ENCODE measurements around the gene SH3D19. TPM values are rescaled to one million over a fixed set of nuclear protein-coding genes. Genes with fewer than 3 reads are reported as not detected.
"Not testable (repeated sequence)": the region's sequence is repeated elsewhere in the genome, so short reads cannot be mapped to it uniquely, and the experiment has no call there.

Gene SH3D19
- polyA plus RNA-seq, 3 donors: not detected

DNA sequence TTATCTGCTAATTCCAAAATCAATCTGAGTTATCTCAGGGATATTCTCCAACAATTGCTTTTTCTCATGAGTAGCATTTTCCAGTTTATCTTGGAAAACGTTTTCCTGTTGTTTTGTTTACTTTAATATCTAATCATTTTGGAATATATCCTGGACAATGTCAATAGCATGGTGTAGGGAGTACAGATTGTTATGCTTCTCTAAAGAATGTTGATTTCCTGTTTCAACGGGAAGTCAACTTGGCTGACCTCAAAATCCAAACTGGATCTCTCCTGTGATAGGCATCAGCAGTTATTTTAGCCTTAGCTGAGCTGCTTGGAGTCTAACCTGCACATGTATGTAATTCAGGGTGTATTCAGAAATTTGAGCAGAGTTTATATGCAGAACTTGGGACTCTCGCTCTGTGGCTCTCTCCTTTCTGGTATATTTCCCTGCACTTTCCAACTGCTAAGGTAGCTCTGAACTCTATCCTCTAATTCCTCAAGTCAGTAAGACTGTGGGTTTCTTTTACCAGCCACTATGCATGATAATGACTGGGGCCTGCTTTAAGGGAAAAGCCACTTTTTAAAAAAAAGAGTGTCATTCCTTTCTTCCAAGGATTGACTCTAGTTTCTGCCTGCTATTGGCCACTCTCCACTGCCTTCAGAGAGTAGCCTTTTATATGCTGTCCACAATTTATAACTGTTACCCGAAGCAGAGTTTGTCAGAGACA is 40.7 kb downstream of the SH3D19 start:
- Histone ChIP-seq H3K79me2 (ENCODE audit: insufficient read depth, low read length) (no peaks in the 10 kb centered on the region), H3K4me1 (ENCODE audit: control insufficient read depth in 1 of 2, insufficient read depth in 2 of 2, low read length in 2 of 2) (no peaks in the 10 kb centered on the region), H3K9me3 (replicated peaks in 1 of 2; ENCODE audit: control insufficient read depth in 1 of 2, insufficient read depth in 1 of 2, low read length in 2 of 2) (no peaks in the 10 kb centered on the region), H3K4me3 (replicated peaks in 1 of 3; ENCODE audit: low read depth in 2 of 3, low read length in 3 of 3) (no peak overlapping the region), H3K9ac (ENCODE audit: insufficient read depth, low read length, poor library complexity, severe bottlenecking) (no peak overlapping the region), H3K27me3 (ENCODE audit: control insufficient read depth in 2 of 2, insufficient read depth in 2 of 2, low read length in 2 of 2) (no peaks in the 10 kb centered on the region), H3K4me2 (replicated peaks; ENCODE audit: extremely low read depth, low read length, poor library complexity, severe bottlenecking) (no peak overlapping the region), H3K36me3 (replicated peaks in 1 of 2; ENCODE audit: control insufficient read depth in 1 of 2, insufficient read depth in 2 of 2, low read length in 2 of 2) (no peaks in the 10 kb centered on the region), H4K20me1 (ENCODE audit: insufficient read depth, low read length) (no peaks in the 10 kb centered on the region), H2AFZ (ENCODE audit: insufficient read depth, low read depth, low read length, poor library complexity, severe bottlenecking) (no peak overlapping the region), H3K27ac (ENCODE audit: low read depth in 1 of 2, low read length in 2 of 2) (no peak overlapping the region)
- H3K36me3 Mint-ChIP-seq: no peaks in the 10 kb centered on the region
- WGBS (ENCODE audit: insufficient coverage): no CpG with 5 or more reads among the region's 4 CpGs
- no peak overlapping the region for H3K4me3 Mint-ChIP-seq
- intact Hi-C loops (cut with micrococcal nuclease): no loop called here
- TF ChIP-seq, protein P1, sequence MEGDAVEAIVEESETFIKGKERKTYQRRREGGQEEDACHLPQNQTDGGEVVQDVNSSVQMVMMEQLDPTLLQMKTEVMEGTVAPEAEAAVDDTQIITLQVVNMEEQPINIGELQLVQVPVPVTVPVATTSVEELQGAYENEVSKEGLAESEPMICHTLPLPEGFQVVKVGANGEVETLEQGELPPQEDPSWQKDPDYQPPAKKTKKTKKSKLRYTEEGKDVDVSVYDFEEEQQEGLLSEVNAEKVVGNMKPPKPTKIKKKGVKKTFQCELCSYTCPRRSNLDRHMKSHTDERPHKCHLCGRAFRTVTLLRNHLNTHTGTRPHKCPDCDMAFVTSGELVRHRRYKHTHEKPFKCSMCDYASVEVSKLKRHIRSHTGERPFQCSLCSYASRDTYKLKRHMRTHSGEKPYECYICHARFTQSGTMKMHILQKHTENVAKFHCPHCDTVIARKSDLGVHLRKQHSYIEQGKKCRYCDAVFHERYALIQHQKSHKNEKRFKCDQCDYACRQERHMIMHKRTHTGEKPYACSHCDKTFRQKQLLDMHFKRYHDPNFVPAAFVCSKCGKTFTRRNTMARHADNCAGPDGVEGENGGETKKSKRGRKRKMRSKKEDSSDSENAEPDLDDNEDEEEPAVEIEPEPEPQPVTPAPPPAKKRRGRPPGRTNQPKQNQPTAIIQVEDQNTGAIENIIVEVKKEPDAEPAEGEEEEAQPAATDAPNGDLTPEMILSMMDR (IDR thresholded peaks at IDR 0.05): no peak
- H3K27me3 Mint-ChIP-seq (ENCODE audit: low read depth in 3 of 3): peaks cover 2 to 5% (median 4%) of the 10 kb centered on the region in 3 donors
- H3K4me1 Mint-ChIP-seq: no peaks in the 10 kb centered on the region
- H3K27ac Mint-ChIP-seq: no peak overlapping the region
- DNase-seq: no peak
- peaks cover 0 to 7% (median 5%) of the 10 kb centered on the region in 7 donors for H3K9me3 Mint-ChIP-seq

DNA sequence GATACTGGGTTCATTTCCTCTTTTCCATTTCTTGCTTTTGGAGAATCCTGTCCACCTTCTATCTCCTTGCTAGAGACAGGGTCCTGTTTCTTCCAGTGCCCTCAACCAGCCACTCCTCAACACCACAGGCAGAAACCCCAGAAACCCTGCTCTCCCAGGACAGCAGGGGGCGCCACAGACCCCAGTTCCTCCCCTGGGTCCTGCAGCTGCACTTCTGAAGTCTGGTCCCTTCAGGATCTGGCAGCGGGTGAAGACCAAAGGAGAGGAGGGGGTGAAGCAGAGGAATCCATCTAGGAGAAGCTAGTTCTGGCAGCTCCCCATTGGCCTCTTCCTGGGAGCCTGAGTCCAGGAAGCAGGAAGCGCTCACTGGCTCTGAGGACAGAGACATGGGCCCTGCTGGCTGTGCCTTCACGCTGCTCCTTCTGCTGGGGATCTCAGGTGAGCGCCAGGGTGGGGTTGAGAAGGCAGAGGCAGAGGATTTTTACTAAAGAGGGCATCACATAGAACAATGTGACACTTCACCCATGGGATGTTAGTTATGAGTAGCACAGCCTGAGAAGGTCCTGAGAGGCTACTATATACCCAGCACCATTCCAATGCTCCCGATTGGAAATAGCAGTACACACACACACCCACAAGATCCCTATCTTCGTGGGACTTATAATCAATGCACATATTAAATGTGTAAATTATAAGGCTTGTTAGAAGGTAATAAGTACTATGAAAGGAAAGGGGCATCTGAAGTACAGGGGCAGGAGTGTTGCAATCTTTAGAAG is 48.4 kb downstream of the SH3D19 start, which contains the start of gene PRSS48:
Gene PRSS48 (plus strand): TSS at position 375 of the 776 bp plus-strand sequence. CDS start 12 bp downstream, at position 387.
- no peaks in the 10 kb centered on the region for H3K4me1 Mint-ChIP-seq
- Histone ChIP-seq H3K79me2 (ENCODE audit: insufficient read depth, low read length) (no peaks in the 10 kb centered on the region), H3K27ac (ENCODE audit: low read depth in 1 of 2, low read length in 2 of 2) (no peak within 1 kb of the TSS), H3K27me3 (ENCODE audit: control insufficient read depth in 2 of 2, insufficient read depth in 2 of 2, low read length in 2 of 2) (no peaks in the 10 kb centered on the region), H3K4me3 (replicated peaks in 1 of 3; ENCODE audit: low read depth in 2 of 3, low read length in 3 of 3) (no peak within 1 kb of the TSS), H2AFZ (ENCODE audit: insufficient read depth, low read depth, low read length, poor library complexity, severe bottlenecking) (no peak within 1 kb of the TSS), H3K4me2 (replicated peaks; ENCODE audit: extremely low read depth, low read length, poor library complexity, severe bottlenecking) (no peak within 1 kb of the TSS), H3K36me3 (replicated peaks in 1 of 2; ENCODE audit: control insufficient read depth in 1 of 2, insufficient read depth in 2 of 2, low read length in 2 of 2) (no peaks in the 10 kb centered on the region), H3K9me3 (replicated peaks in 1 of 2; ENCODE audit: control insufficient read depth in 1 of 2, insufficient read depth in 1 of 2, low read length in 2 of 2) (no peaks in the 10 kb centered on the region), H3K9ac (ENCODE audit: insufficient read depth, low read length, poor library complexity, severe bottlenecking) (no peak within 1 kb of the TSS), H4K20me1 (ENCODE audit: insufficient read depth, low read length) (no peaks in the 10 kb centered on the region), H3K4me1 (ENCODE audit: control insufficient read depth in 1 of 2, insufficient read depth in 2 of 2, low read length in 2 of 2) (no peaks in the 10 kb centered on the region)
- H3K27ac Mint-ChIP-seq: peak within 1 kb of the TSS in 1 of 7 donors; percentile 7
- intact Hi-C loops (cut with micrococcal nuclease): no loop called here
- H3K36me3 Mint-ChIP-seq: no peaks in the 10 kb centered on the region
- TF ChIP-seq, protein P1 (IDR thresholded peaks at IDR 0.05): peak; percentile 43
- no peak within 1 kb of the TSS for H3K4me3 Mint-ChIP-seq
- H3K27me3 Mint-ChIP-seq (ENCODE audit: low read depth in 3 of 3): peaks cover 3 to 7% (median 5%) of the 10 kb centered on the region in 3 donors
- H3K9me3 Mint-ChIP-seq: no peaks in the 10 kb centered on the region
- no peak for DNase-seq
- 100% methylated on average over 1 of the region's 7 CpGs for WGBS (ENCODE audit: insufficient coverage)

DNA sequence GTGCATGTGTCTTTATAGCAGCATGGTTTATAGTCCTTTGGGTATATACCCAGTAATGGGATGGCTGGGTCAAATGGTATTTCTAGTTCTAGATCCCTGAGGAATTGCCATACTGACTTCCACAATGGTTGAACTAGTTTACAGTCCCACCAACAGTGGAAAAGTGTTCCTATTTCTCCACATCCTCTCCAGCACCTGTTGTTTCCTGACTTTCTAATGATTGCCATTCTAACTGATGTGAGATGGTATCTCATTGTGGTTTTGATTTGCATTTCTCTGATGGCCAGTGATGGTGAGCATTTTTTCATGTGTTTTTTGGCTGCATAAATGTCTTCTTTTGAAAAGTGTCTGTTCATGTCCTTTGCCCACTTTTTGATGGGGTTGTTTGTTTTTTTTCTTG is 56.5 kb downstream of the SH3D19 start:
- H3K27ac Mint-ChIP-seq; H4K20me1 ChIP-seq (ENCODE audit: insufficient read depth, low read length); H3K36me3 ChIP-seq (replicated peaks in 1 of 2; ENCODE audit: control insufficient read depth in 1 of 2, insufficient read depth in 2 of 2, low read length in 2 of 2); H3K9ac ChIP-seq (ENCODE audit: insufficient read depth, low read length, poor library complexity, severe bottlenecking); DNase-seq; H3K4me1 ChIP-seq (ENCODE audit: control insufficient read depth in 1 of 2, insufficient read depth in 2 of 2, low read length in 2 of 2); H3K4me2 ChIP-seq (replicated peaks; ENCODE audit: extremely low read depth, low read length, poor library complexity, severe bottlenecking); H3K4me3 Mint-ChIP-seq; H3K9me3 Mint-ChIP-seq; H3K27ac ChIP-seq (ENCODE audit: low read depth in 1 of 2, low read length in 2 of 2); H3K4me3 ChIP-seq (replicated peaks in 1 of 3; ENCODE audit: low read depth in 2 of 3, low read length in 3 of 3); H3K27me3 Mint-ChIP-seq (ENCODE audit: low read depth in 3 of 3); H3K79me2 ChIP-seq (ENCODE audit: insufficient read depth, low read length); H3K9me3 ChIP-seq (replicated peaks in 1 of 2; ENCODE audit: control insufficient read depth in 1 of 2, insufficient read depth in 1 of 2, low read length in 2 of 2); H3K4me1 Mint-ChIP-seq; H3K36me3 Mint-ChIP-seq; H2AFZ ChIP-seq (ENCODE audit: insufficient read depth, low read depth, low read length, poor library complexity, severe bottlenecking); intact Hi-C loops (cut with micrococcal nuclease); H3K27me3 ChIP-seq (ENCODE audit: control insufficient read depth in 2 of 2, insufficient read depth in 2 of 2, low read length in 2 of 2): not testable (repeated sequence)

Measured in CD14-positive monocyte (primary cell).